AG10803 (cell line): ENCODE measurements around the gene TRPM8.
A peak's percentile ranks its signal among the peaks of the same experiment; 100 is the strongest.

Experiments
- DNase-seq: peaks from one replicate; pipeline ENCODE4 v3.0.0; 2010; ENCODE audit warnings: low read depth
- H3K4me3 ChIP-seq: 2 replicates; pipeline ENCODE4 v1.5.1; 2011; ENCODE audit warnings: mild to moderate bottlenecking, low read length, control low read depth
- CTCF ChIP-seq: conservative IDR thresholded peaks from 2 replicates; pipeline ENCODE4 v1.5.1; 2011; ENCODE audit warnings: mild to moderate bottlenecking, low read length, control low read depth, inconsistent platforms

Gene TRPM8

GRCh38 chr2:233922471-233922870, 5.3 kb downstream of the TRPM8 start:
- DNase-seq: no peak
- no peak for TF ChIP-seq CTCF
- no peak overlapping the region for H3K4me3 ChIP-seq

- TF ChIP-seq CTCF: no peak
- H3K4me3 ChIP-seq: no peak overlapping the region
- no peak for DNase-seq
Observed at GRCh38 chr2:233925402-233925801, 8.2 kb downstream of the TRPM8 start.

- H3K4me3 ChIP-seq: no peak overlapping the region
- no peak for TF ChIP-seq CTCF
- no peak for DNase-seq
Observed at GRCh38 chr2:233926806-233927205, 9.6 kb downstream of the TRPM8 start.

GRCh38 chr2:233928594-233929351, 11.6 kb downstream of the TRPM8 start:
- TF ChIP-seq CTCF: peak; percentile 41
- peak; percentile 7 for DNase-seq
- no peak overlapping the region for H3K4me3 ChIP-seq

- no peak overlapping the region for H3K4me3 ChIP-seq
- DNase-seq: no peak
- no peak for TF ChIP-seq CTCF
Observed at GRCh38 chr2:233929352-233930022, 12.3 kb downstream of the TRPM8 start.

- TF ChIP-seq CTCF: no peak
- H3K4me3 ChIP-seq: no peak overlapping the region
- DNase-seq: no peak
Observed at GRCh38 chr2:233934524-233934923, 17.4 kb downstream of the TRPM8 start.

- TF ChIP-seq CTCF: no peak
- H3K4me3 ChIP-seq: no peak overlapping the region
- DNase-seq: no peak
Observed at GRCh38 chr2:233935426-233935825, 18.3 kb downstream of the TRPM8 start.
